GM12874 (cell line): ENCODE data around the gene PKP3.

ENCODE experiments used
- CTCF ChIP-seq: IDR thresholded peaks from 2 replicates; pipeline ENCODE4 v1.5.1; 2011; ENCODE audit warnings: low read depth, mild to moderate bottlenecking, control low read depth, low read length, moderate library complexity; ENCODE audit not compliant: insufficient read depth

PKP3 gene

GRCh38 chr11:447923-448731 is 54.1 kb downstream of the PKP3 start:
- peak; percentile 82 for TF ChIP-seq CTCF

DNA sequence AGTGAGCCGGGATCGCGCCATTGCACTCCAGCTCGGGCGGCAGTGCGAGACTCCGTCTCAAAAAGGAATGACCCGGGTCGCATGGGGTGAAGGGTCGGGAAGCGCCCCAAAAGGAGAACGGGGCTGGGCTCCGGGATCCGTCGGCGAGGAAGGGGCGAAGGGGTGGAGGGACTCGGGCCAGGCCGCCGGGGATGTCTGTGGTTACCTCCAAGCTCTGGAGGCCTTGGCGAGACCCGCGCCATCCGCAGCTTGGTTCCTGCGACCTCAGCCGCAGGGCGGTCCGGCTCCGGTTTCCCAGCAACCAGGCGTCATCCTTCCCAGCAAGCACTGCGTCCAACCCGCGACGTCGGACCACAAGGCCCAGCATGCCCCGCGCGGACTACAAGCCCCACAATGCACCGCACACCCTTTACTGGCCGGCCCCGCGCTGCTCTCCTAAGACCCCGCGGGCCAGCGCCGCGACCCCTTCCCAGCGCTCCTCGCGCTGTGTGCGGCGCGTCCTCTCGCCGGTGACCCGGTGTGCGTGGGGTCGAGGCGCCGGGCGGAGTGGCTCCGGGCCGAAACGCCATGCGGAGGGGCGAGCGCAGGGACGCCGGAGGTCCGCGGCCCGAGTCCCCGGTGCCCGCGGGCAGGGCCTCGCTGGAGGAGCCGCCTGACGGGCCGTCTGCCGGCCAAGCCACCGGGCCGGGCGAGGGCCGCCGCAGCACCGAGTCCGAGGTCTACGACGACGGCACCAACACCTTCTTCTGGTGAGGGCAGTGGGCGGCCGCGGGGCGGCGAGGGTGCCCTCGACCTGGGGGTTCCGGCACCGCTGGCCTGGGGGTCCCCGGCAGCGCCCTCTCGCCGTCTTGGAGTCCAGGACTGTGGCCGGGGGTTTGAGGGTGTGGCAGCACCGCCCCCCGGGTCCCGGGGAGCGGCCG is 56.1 kb downstream of the PKP3 start, which contains the start of gene PTDSS2:
TSS of gene PTDSS2 (plus strand) at position 391 of the 920 bp plus-strand sequence. CDS start at position 568, 177 bp downstream.
- TF ChIP-seq CTCF, result no peak

DNA sequence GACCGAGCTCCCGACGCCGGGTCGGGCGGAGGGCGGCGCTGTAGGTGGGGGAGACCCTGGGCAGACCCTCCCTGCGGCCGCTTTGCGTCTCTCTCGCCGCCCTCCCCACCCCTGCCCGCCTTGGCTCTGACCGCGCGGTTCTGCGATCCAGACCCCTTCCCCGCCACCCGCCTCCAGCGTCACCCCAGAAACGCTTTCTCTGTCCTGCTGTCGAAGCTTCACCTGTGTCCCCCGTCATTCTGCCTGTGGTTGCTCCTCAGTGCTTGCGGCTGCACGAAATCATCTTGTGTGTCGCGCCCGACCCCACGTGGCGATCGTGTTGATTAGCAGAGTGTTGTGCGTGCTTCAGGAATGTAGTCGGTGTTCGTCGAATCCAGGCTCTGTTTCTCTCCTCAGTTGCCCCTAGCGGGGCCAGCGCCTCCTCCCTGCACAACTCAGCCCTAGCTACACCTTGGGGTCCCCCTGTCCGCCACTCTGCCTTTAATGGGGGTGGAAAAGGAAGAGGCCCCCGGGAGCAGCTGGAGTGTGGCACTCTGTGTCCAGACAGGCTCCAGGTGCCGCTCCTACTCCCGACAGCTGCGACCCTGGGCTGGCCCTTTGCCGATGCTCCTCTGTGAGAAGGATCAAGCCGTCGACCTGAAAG is 56.9 kb downstream of the PKP3 start:
- TF ChIP-seq CTCF, result peak; percentile 27; the same call in 1 of the 2 replicates

- no peak for TF ChIP-seq CTCF
Observed at GRCh38 chr11:451738-452137, 57.7 kb downstream of the PKP3 start.

GRCh38 chr11:452203-452744 is 58.3 kb downstream of the PKP3 start:
- no peak for TF ChIP-seq CTCF

DNA sequence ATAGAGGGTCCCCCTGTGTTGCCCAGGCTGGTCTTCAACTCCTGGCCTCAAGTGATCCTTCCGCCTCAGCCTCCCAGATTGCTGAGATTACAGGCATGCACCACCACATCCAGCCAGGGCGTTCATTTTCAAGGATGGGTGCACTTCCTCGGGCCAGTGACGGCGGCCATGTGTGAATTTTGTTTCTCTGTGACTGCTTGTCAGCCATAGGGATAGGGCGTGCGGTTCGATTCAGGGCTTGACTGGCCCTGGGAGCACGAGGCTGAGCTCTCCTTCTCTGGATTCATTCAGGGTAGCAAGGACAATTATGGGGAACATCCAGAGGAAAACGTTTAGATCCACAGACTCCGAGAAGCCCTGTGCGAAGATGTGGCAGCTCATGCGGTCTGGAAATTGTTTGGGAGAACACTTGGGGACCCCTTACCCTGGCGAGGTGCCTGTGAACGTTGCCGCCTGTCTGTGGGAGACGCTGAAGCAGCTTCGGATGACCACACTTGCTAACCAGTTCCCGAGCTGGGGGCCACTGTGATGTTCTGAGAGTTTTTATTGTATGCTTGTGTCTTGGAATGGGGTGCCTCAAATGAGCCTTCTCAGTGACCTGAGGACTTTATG is 59.0 kb downstream of the PKP3 start:
- TF ChIP-seq CTCF, result no peak

DNA sequence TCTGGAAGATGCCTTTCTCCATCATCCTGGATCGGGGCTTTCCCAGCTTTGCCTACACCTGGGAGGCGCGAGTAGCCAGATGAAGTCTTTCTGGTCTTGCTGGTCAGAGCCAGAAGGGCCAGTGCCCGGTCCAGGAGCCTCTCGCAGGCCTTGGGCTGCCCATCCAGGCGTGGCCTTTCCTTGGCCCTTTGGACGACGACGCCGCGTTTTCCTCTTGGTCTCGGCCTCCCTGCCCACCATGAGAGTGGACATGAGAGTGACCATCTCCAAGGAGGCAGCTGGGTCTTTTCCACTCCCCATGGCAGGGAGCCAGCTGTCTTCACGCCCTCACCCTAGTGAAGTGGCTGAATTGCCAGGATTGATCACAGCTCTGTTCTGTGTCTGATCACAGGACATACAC is 59.6 kb downstream of the PKP3 start:
- no peak for TF ChIP-seq CTCF
